ENCODE measurements around the gene CLCN7.
A peak's percentile ranks its signal among the peaks of the same experiment; 100 is the strongest.

Gene CLCN7

GRCh38 chr16:1430759-1431496 is 43.9 kb downstream of the CLCN7 start, which contains the start of gene PERCC1:
Gene PERCC1, plus strand, starts transcription at chr16:1431078. Its CDS starts 1,516 bp downstream, at chr16:1432594.
- DNase-seq (ENCODE audit: low read depth in 2 of 2) = no peak

GRCh38 chr16:1430214-1430758 is 44.5 kb downstream of the CLCN7 start:
- DNase-seq (ENCODE audit: low read depth in 2 of 2) = no peak

GRCh38 chr16:1429631-1430030 is 45.2 kb downstream of the CLCN7 start:
- DNase-seq (ENCODE audit: low read depth in 2 of 2) = no peak

GRCh38 chr16:1429012-1429411 is 45.8 kb downstream of the CLCN7 start:
- no peak for DNase-seq (ENCODE audit: low read depth in 2 of 2)

- no peak for DNase-seq (ENCODE audit: low read depth in 2 of 2)
Observed at GRCh38 chr16:1428511-1428910, 46.3 kb downstream of the CLCN7 start.

- no peak for DNase-seq (ENCODE audit: low read depth in 2 of 2)
Observed at GRCh38 chr16:1427473-1428461, 47.1 kb downstream of the CLCN7 start.

DNA sequence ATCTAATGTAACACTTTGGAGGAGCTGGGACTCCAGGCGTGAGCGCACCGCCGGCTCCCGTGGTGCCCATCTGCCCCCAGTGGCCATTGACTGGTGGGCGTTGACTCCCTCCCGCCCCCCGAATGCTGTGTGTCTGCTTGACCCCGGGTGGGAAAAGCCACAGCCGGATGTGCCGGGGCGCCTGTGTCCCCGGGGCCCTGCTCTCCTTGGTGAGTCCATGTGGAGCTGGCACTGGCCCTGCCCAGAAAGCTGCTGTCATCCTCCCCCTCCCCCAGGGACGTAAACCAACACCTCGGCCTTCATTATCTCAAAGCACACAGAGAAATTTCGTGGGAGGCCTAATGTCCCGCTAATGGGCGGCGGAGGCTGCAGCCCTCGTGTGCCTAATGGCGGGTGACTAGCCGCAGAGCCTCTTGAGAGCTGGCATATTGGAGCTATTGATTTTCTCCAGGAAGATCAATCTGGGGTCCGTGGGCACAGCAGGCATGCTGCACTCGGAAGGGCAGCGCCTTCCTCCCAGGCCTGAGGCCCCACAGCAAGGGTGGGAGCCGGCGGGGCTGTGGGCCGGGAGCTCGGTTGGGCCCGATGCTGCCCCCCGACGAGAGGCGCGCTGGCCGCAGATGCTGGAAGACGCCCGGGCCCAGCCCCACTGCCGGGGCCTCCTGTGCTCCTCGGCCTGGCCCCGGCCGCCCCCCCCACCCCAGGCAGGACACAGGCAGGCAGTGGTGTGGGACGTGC is 47.9 kb downstream of the CLCN7 start:
- no peak for DNase-seq (ENCODE audit: low read depth in 2 of 2)

GRCh38 chr16:1425616-1426370 is 49.0 kb downstream of the CLCN7 start:
- DNase-seq (ENCODE audit: low read depth in 2 of 2) = no peak

DNA sequence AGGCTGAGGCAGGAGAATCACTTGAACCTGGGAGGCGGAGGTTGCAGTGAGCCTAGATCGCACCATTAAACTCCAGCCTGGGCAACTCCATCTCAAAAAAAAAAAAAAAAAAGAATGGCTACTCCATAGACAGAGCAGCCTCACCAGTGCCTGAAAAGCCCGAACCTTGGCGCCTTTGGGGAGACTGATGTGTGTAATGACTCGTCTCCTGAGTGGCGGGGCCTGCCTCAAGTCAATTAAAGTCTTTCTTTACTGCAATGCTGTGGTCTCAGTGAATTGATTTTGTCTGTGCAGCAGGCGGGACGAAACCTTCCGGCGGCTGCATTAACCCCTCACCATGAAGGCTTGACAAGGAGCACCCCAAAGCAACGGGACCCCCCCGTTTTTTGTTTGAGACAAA is 50.8 kb downstream of the CLCN7 start:
- no peak for DNase-seq (ENCODE audit: low read depth in 2 of 2)

DNA sequence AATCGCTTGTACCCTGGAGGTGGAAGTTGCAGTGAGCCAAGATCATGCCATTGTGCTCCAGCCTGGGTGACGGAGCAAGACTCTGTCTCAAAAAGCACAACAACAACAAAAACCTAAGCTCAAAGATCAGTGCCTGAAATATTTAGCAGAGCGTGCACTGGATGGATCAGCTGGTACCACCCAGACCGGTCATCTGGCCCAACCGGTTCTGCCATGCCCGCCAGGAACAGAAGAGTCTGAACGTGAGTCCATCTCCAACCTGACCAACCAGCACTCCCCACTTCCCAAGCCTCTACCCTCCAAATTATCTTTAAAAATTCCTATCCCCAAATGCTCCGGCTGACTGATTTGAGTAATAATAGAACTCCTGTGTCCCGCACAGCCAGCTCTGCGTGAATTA is 52.8 kb downstream of the CLCN7 start:
- no peak for DNase-seq (ENCODE audit: low read depth in 2 of 2)

DNA sequence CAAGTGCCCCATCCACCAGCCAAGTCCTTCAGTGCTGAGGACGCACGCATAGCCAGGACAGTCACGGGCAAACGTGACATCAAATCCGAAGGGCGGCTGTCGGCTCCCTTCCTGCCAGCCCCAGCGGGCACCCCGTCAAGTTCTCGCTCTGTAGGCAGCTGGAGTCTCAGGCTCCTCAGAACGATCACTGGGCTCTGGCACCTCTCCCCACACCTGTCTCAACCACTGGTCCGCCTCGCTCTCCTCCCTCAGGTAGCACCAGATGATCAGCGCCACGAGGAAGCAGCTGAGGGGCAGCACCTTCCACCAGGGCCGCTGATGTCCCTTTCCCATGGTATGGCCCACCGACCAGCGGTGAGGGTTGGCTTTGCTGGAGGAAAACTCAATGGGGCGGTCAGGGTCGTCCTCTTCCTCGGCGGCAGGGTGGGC is 54.7 kb downstream of the CLCN7 start:
- DNase-seq (ENCODE audit: low read depth in 2 of 2) = no peak

DNA sequence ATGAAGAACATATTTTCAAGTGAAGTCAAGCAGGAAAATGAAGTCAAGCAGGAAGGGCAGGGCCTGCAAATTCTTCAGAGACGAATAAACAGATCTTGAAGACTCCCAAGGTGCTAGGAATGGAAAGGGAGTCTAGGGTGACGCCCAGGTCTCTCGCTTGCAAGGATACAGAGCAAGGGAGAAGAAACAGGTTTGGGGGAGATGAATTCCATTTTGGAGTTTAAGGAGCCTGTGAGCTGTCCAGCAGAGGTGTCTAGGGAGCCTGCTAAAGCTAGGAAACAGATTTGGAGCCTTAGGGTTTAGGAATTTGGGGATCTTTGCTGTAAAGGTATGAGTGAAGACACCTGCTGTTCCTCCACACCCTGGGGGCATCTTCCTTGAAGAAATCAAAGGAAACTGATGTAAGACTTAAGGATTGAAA is 58.3 kb downstream of the CLCN7 start:
- no peak for DNase-seq (ENCODE audit: low read depth in 2 of 2)

GRCh38 chr16:1414532-1415260 is 60.1 kb downstream of the CLCN7 start, which contains the start of gene UNKL:
Gene UNKL, minus strand, starts transcription at chr16:1414704. Its CDS starts 13 bp downstream, at chr16:1414691.
- no peak for DNase-seq (ENCODE audit: low read depth in 2 of 2)

DNA sequence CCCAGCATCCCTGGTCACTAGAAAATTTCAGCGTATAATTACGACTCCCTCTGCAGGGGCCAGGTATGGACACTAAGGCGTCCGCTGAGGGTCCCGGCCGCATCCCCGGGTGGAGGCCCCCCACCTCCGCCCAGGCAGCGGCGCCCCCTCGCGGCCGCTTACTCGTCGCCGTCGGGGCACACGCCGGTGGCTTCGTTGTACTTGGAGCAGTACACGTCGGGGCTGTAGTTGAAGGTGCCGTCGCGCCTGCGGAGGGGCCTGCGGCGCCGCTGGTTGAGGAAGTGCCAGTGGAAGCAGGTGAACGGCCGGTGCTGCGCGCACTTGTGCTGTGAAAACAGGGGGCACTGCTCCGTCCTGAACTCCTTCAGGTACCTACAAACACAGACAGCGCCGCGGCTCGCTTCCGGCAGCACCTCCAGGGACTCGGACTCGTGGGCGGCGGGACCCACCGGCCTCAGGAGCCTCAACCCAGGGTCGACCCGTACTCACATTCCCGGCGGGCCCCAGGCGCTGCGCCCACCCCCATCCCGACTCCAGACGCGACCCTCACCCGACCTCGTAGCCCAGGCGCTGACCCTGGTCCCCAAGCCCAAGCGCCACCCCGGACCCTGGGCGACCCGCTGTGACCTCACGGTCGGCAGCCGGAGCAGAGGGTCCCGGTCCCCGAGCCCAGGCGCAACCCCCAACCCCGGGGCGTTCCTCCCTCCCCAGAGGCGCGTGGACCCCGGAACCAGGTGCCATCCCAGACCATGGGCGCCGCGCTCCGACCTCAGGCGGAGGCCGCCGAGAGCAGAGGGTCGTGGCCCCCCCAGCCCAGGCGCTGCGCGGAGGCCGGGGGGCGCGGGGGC is 60.9 kb downstream of the CLCN7 start:
- DNase-seq (ENCODE audit: low read depth in 2 of 2) = no peak

GRCh38 chr16:1412847-1413246 is 62.0 kb downstream of the CLCN7 start:
- no peak for DNase-seq (ENCODE audit: low read depth in 2 of 2)

- DNase-seq (ENCODE audit: low read depth in 2 of 2) = peak; percentile 62 to 68
Observed at GRCh38 chr16:1408171-1408837, 66.5 kb downstream of the CLCN7 start.

DNA sequence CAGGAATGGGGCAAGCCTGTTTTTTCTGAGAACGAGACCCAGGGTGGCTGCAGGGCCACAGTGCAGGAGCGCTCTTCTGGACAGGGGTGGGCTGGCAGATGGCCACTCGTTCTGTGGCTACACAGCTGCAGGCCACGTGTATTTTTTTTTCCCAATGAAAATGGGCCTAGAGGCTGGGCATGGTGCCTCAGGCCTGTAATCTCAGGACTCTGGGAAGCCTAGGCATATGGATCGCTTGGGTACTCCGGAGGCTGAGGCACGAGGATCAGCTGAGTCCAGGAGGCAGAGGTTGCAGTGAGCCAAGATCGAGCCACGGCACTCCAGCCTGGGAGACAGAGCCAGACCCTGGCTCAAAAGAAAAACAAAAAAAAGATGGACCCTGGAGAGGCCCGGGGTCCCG is 67.1 kb downstream of the CLCN7 start:
- DNase-seq (ENCODE audit: low read depth in 2 of 2) = no peak

GRCh38 chr16:1403733-1404132 is 71.1 kb downstream of the CLCN7 start:
- DNase-seq (ENCODE audit: low read depth in 2 of 2) = no peak

GRCh38 chr16:1403036-1403435 is 71.8 kb downstream of the CLCN7 start:
- no peak for DNase-seq (ENCODE audit: low read depth in 2 of 2)

Measured in fibroblast of skin of left biceps (primary cell).